Pons (tissue), 1 donor: ENCODE measurements around the gene ESRRA.
"Not testable (repeated sequence)": the region's sequence is repeated elsewhere in the genome, so short reads cannot be mapped to it uniquely, and the experiment has no call there.

Experiments
- DNase-seq: peaks from one replicate; pipeline ENCODE4 v3.0.0-alpha.2; 2016; ENCODE audit warnings: low spot score

ESRRA gene

GRCh38 chr11:64314146-64314804, 9.0 kb downstream of the ESRRA start:
- DNase-seq: no peak

GRCh38 chr11:64314805-64315561, 9.7 kb downstream of the ESRRA start:
- DNase-seq: no peak

- not testable (repeated sequence) for DNase-seq
These were observed 10.6 kb downstream of the ESRRA start for GRCh38 chr11:64315667-64316526.

- DNase-seq: no peak
These were observed 11.5 kb downstream of the ESRRA start for GRCh38 chr11:64316672-64317324.

DNA sequence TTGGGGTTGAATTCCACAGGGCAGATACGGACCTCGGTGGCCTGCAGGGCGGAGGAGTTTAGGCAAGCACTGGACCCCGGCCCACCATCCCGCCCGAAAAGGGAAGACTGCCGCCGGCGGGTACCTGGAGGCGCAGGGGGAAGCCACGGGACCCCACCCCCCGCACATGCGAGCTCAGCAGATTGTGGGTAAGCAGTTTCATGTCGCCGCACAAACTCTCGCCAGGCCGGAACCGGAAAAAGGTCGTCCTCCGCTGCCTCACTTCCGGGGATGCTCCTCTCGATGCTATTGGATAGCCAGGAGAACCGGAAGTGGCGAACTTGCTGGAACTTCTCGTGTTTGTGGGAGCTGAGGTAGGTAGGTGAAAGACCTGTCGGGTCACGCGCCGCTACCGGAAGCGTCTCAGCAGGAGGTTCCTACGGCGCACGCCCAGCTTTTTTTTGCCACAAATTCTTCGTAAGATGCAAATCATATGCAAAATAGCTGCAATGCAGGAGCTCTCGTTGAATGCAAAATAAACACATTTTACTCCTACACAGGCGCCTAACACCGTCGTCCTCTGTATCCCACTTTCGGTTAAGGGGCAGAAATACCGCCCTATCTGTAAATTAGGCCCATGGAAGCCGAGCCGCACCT, 12.1 kb downstream of the ESRRA start, which contains the start of gene TRMT112:
TRMT112 (minus strand) TSS at position 235 of the 636 bp plus-strand sequence; CDS start at position 202, 33 bp downstream.
- DNase-seq: peak; percentile 99

- DNase-seq: peak; percentile 98
These were observed 12.8 kb downstream of the ESRRA start, which contains the start of gene PRDX5 for GRCh38 chr11:64317961-64318765. TSS of gene PRDX5 (plus strand) at chr11:64318121. CDS start at chr11:64318216, 95 bp downstream.

- no peak for DNase-seq
These were observed 13.7 kb downstream of the ESRRA start for GRCh38 chr11:64318766-64319761.

- no peak for DNase-seq
These were observed 15.2 kb downstream of the ESRRA start for GRCh38 chr11:64320556-64320955.

DNA sequence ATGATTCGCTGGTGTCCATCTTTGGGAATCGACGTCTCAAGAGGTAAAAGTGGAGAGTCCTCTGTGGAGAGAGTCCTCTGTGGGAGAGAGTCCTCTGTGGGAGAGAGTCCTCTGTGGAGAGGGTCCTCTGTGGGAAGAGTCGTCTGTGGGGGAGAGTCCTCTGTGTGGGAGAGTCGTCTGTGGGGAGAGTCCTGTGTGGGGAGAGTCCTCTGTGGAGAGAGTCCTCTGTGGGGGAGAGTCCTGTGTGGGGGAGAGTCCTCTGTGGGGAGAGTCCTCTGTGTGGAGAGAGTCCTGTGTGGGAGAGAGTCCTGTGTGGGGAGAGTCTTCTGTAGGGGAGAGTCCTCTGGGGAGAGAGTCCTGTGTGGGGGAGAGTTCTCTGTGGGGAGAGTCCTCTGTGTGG, 15.7 kb downstream of the ESRRA start:
- DNase-seq: no peak

- no peak for DNase-seq
These were observed 16.2 kb downstream of the ESRRA start for GRCh38 chr11:64321533-64321932.

DNA sequence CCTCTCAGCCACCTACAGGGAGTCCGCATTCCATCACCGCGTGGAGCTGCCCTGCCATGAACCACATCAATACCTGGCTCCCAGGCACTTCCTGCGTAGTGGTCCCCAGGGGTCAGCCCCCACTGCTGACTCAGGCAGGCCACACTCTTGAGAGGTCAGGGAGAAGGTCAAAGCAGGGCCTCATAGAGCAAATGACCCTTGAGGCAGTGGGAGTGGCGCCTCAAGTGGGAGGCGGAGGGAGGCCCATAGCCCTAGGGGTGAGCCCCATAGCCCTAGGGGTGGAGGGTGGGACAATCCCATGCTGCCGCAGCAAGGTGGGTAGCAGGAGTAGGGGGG, 17.6 kb downstream of the ESRRA start:
- no peak for DNase-seq

DNA sequence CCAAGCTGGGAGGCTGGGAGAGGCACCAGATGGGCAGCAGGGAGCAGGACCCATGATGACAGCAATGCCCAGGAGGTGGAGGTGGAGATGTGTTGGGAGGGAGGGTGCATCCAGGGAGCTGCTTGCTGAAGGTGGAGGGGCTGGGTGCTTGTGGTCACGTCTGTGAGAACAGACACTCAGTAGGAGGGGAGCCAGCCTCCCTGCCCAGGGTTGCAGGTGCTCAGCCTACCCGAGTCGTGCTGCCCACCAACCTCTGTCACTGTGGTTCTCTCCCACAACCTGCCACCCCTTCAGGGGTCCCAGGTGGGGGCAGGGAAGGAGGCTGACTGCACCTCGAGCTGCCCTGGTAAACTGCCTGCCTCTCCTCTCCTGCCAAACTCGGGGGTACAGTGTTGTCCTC, 18.0 kb downstream of the ESRRA start:
- DNase-seq: no peak

DNA sequence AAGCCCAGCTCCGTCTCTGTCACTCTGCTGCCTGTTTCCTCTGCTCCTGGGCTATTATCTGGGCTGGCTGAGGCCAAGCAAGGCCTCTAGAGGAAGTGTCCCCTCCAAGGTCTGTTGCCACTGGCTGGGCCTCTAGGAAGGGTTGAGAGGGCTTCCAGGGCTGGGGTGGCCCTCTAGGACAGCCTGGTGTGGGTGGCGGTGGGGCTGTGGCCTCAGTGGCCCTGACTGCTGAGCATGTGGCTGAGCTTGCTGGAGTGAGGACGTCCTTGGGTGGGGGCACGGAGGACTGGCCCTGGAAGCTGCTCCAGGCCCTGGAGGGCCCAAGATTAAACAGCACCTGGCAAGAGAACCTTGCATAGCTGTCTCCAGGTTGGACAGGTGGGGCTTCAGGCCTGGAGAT, 18.7 kb downstream of the ESRRA start:
- DNase-seq: not testable (repeated sequence)

DNA sequence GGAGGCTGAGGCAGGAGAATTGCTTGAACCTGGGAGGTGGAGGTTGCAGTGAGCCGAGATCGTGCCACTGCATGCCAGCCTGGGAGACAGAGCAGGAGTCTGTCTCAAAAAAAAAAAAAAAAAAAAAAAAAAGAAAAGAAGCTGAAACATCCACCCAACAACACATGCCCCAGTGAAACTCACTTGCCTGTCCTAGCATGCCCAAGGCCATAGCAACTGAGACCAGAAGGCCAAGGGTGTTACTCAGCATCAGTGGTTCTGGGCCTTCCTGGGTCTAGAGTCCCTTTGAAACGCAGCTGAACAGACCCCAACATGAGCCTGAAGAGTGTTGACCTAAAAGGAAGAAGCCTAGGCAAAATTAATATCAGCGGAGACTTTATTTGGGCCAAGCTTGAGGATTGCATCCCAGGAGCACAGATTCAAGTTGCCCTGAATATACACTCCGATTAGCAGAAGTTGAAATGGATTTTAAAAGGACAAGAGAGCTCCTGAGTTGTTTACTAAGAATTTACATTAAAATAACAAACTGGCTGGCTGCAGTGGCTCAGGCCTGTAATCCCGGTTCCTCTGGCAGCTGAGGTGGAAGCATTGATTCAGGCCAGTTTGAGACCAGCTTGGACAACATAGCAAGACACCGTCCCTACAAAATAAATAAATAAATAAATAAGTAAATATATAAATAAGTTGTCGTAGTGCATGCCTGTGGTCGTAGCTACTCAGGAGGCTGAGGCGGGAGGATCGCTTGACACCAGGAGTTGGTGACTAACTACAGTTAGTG, 19.6 kb downstream of the ESRRA start:
- no peak for DNase-seq

DNA sequence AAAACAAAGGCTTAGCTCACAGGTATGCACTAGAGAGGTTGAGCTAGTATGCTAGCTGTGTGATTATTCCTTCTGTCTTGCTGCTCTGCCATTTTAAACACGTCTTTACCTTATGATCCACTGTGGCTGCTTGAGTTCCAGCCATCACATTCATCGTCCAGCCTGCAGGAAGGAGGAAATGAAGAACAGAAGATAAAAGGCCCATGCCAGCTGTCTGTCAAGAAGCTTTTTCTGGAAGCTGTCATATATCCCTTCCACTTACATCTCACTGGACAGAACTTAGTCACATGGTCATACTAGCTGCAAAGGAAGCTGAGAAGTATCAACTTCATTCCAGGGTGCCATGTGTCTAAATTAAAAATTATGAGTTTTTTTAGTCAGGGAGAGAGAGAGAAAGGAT, 22.1 kb downstream of the ESRRA start:
- no peak for DNase-seq

GRCh38 chr11:64327993-64328392, 22.7 kb downstream of the ESRRA start:
- DNase-seq: no peak

DNA sequence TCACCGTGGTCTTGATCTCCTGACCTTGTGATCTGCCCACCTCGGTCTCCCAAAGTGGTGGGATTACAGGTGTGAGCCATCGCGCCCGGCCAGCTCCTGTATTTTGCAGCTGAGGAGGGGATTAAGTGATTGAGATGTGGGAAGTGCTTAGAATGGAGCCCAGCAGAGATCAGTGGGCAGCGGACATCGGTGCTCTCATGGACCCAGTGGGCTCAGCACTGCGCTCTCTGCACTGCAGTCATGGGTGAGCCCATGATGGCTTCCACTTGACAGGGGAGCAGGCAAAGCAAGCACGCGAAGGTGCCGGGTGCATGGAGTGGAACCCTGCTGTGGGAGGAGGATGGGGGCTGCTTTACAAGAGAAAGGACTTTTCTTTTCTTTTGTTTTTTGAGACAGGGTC, 25.6 kb downstream of the ESRRA start:
- DNase-seq: no peak

- DNase-seq: no peak
These were observed 26.4 kb downstream of the ESRRA start for GRCh38 chr11:64331569-64332371.
